ENCODE measurements around the gene ACBD3. TPM values are rescaled to one million over a fixed set of nuclear protein-coding genes. Genes with fewer than 3 reads are reported as not detected.
A peak's percentile ranks its signal among the peaks of the same experiment; 100 is the strongest.

ACBD3 gene
- total RNA-seq, 4 donors from 2014 or later, result 24.1 to 36.3 (median 32.8) TPM

GRCh38 chr1:226134170-226135058 is 52.1 kb downstream of the ACBD3 start:
- H3K4me3 ChIP-seq, result no peak overlapping the region
- H3K4me1 ChIP-seq, result peaks cover 6 to 32% (median 14%) of the 10 kb centered on the region in 4 donors
- H3K9me3 ChIP-seq, result no peaks in the 10 kb centered on the region
- no peaks in the 10 kb centered on the region for H3K36me3 ChIP-seq
- peak overlapping the region in 3 of 4 donors; percentile 36 to 68 (median 52) for H3K27ac ChIP-seq
- no peaks in the 10 kb centered on the region for H3K27me3 ChIP-seq
- DNase-seq, result peak in 1 of 3 donors; percentile 41
- TF ChIP-seq POLR2A (IDR thresholded peaks at IDR 0.05) (no peak), CTCF (IDR thresholded peaks at IDR 0.05) (no peak)

GRCh38 chr1:226133504-226134123 is 52.9 kb downstream of the ACBD3 start:
- H3K36me3 ChIP-seq, result no peaks in the 10 kb centered on the region
- H3K9me3 ChIP-seq, result no peaks in the 10 kb centered on the region
- H3K4me1 ChIP-seq, result peaks cover 7 to 35% (median 14%) of the 10 kb centered on the region in 4 donors
- TF ChIP-seq POLR2A (IDR thresholded peaks at IDR 0.05) (no peak), CTCF (IDR thresholded peaks at IDR 0.05) (no peak)
- no peak overlapping the region for H3K4me3 ChIP-seq
- H3K27ac ChIP-seq, result peak overlapping the region in 2 of 4 donors; percentile 52 to 68
- peak in 1 of 3 donors; percentile 29 for DNase-seq
- no peaks in the 10 kb centered on the region for H3K27me3 ChIP-seq

- H3K27ac ChIP-seq, result peak overlapping the region in 2 of 4 donors; percentile 19 to 52
- H3K36me3 ChIP-seq, result no peaks in the 10 kb centered on the region
- peaks cover 13 to 40% (median 17%) of the 10 kb centered on the region in 4 donors for H3K4me1 ChIP-seq
- H3K9me3 ChIP-seq, result no peaks in the 10 kb centered on the region
- peak; percentile 18 to 62 (median 55) for DNase-seq
- TF ChIP-seq POLR2A (IDR thresholded peaks at IDR 0.05), result no peak
- TF ChIP-seq CTCF (IDR thresholded peaks at IDR 0.05), result no peak
- H3K27me3 ChIP-seq, result no peaks in the 10 kb centered on the region
- H3K4me3 ChIP-seq, result no peak overlapping the region
These were observed 53.6 kb downstream of the ACBD3 start for GRCh38 chr1:226132728-226133503.

GRCh38 chr1:226131639-226132038 is 54.9 kb downstream of the ACBD3 start:
- no peak overlapping the region for H3K4me3 ChIP-seq
- peak in 2 of 3 donors; percentile 11 to 36 for DNase-seq
- H3K27ac ChIP-seq, result no peak overlapping the region
- no peaks in the 10 kb centered on the region for H3K27me3 ChIP-seq
- no peaks in the 10 kb centered on the region for H3K9me3 ChIP-seq
- no peak for TF ChIP-seq POLR2A (IDR thresholded peaks at IDR 0.05)
- TF ChIP-seq CTCF (IDR thresholded peaks at IDR 0.05), result no peak
- peaks cover 17 to 45% (median 18%) of the 10 kb centered on the region in 4 donors for H3K4me1 ChIP-seq
- H3K36me3 ChIP-seq, result no peaks in the 10 kb centered on the region

- peaks cover 6 to 34% (median 17%) of the 10 kb centered on the region in 4 donors for H3K4me1 ChIP-seq
These were observed 57.3 kb downstream of the ACBD3 start for GRCh38 chr1:226129230-226129629.

More at GRCh38 chr1:226129230-226129629, 57.3 kb downstream of the ACBD3 start:
- no peaks in the 10 kb centered on the region for H3K36me3 ChIP-seq
- TF ChIP-seq POLR2A (IDR thresholded peaks at IDR 0.05) (no peak), CTCF (IDR thresholded peaks at IDR 0.05) (no peak)
- H3K27ac ChIP-seq, result peak overlapping the region in 1 of 4 donors; percentile 1
- no peaks in the 10 kb centered on the region for H3K27me3 ChIP-seq
- no peaks in the 10 kb centered on the region for H3K9me3 ChIP-seq
- no peak overlapping the region for H3K4me3 ChIP-seq
- no peak for DNase-seq

Data from Peyer's patch (tissue), 4 donors.